HEK293T (cell line): Measurements from ENCODE around the gene GLT8D1.

Source experiments
- CTCF ChIA-PET: fragments of 350-600 bp; formaldehyde crosslinking; extraction: SDS; loops from one replicate; lab custom pipeline; 2021; ENCODE audit warnings: antibody characterized with exemption, inconsistent platforms; lab: Yijun Ruan, JAX
- POLR2A ChIA-PET: fragments of 350-600 bp; formaldehyde crosslinking; extraction: SDS; loops from one replicate; lab custom pipeline; 2020; ENCODE audit warnings: antibody characterized with exemption, inconsistent platforms; lab: Yijun Ruan, JAX
- DNase-seq: peaks from one replicate; pipeline ENCODE4 v3.0.0; 2012; ENCODE audit warnings: mixed read lengths; ENCODE audit errors: extremely low spot score
- ARNT ChIP-seq: fragments of 450-650 bp; IDR thresholded peaks from 2 replicates; pipeline ENCODE4 v1.6.1; 2017; ENCODE audit warnings: mild to moderate bottlenecking
- BHLHE40 ChIP-seq: fragments of 450-650 bp; IDR thresholded peaks from 2 replicates; pipeline ENCODE4 v1.6.1; 2016; ENCODE audit warnings: mild to moderate bottlenecking, moderate library complexity, borderline replicate concordance
- CTBP1 ChIP-seq: fragments of 450-650 bp; IDR thresholded peaks from 2 replicates; pipeline ENCODE4 v1.6.1; 2016; ENCODE audit warnings: borderline replicate concordance
- ELF4 ChIP-seq: fragments of 450-650 bp; IDR thresholded peaks from 2 replicates; pipeline ENCODE4 v1.6.1; 2017; ENCODE audit warnings: antibody characterized with exemption
- FOXA1 ChIP-seq: fragments of 450-650 bp; IDR thresholded peaks from 2 replicates; pipeline ENCODE4 v1.6.1; 2016; ENCODE audit warnings: mild to moderate bottlenecking
- FOXK2 ChIP-seq: fragments of 450-650 bp; IDR thresholded peaks from 2 replicates; pipeline ENCODE4 v1.6.1; 2016; ENCODE audit warnings: mild to moderate bottlenecking
- FOXM1 ChIP-seq: fragments of 450-650 bp; IDR thresholded peaks from 2 replicates; pipeline ENCODE4 v1.6.1; 2017; ENCODE audit warnings: mild to moderate bottlenecking, borderline replicate concordance
- HDGF ChIP-seq: fragments of 450-650 bp; IDR thresholded peaks from 2 replicates; pipeline ENCODE4 v1.6.1; 2017; ENCODE audit warnings: antibody characterized with exemption, borderline replicate concordance
- L3MBTL2 ChIP-seq: fragments of 450-650 bp; conservative IDR thresholded peaks from 2 replicates; pipeline ENCODE4 v1.6.1; 2016; ENCODE audit warnings: mild to moderate bottlenecking
- LEF1 ChIP-seq: fragments of 450-650 bp; IDR thresholded peaks from 2 replicates; pipeline ENCODE4 v1.6.1; 2017; ENCODE audit warnings: mild to moderate bottlenecking, borderline replicate concordance
- NFRKB ChIP-seq: fragments of 450-650 bp; IDR thresholded peaks from 2 replicates; pipeline ENCODE4 v1.6.1; 2016; ENCODE audit warnings: mild to moderate bottlenecking, moderate library complexity
- SP1 ChIP-seq: fragments of 450-650 bp; IDR thresholded peaks from 2 replicates; pipeline ENCODE4 v1.6.1; 2017
- SUZ12 ChIP-seq: fragments of 450-650 bp; IDR thresholded peaks from 2 replicates; pipeline ENCODE4 v1.6.1; 2016; ENCODE audit warnings: mild to moderate bottlenecking
- TARDBP ChIP-seq: fragments of 450-650 bp; IDR thresholded peaks from 2 replicates; pipeline ENCODE4 v1.6.1; 2016
- ZNF384 ChIP-seq: fragments of 450-650 bp; IDR thresholded peaks from 2 replicates; pipeline ENCODE4 v1.6.1; 2016
- TF ChIP-seq, protein P1 (sequence below): fragments of 450-650 bp; IDR thresholded peaks from 2 replicates; pipeline ENCODE4 v1.6.1; 2016

The GLT8D1 gene

DNA sequence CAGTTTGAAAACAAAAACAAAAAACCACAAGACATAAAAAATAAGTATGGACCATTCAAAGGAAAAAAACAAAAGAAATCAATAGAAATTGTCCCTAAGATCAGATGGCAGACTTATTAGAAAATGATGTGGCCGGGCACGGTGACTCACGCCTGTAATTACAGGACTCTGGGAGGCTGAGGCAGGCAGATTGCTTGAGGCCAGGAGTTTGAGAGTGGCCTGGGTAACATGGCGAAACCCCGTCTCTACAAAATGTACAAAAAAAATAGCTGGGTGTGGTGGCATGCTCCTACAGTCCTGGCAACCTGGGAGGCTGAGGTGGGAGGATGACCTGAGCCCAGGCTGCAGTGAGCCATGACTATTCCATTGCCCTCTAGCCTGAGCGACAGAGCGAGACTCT, 16.9 kb upstream of the GLT8D1 start:
- no peak for TF ChIP-seq FOXM1
- no peak for TF ChIP-seq L3MBTL2
- TF ChIP-seq HDGF, result no peak
- ChIA-PET CTCF (no interaction called here), POLR2A (interaction anchor here (0.7 kb wide), 1 partner anchor 17 kb away, joined by 3 read pairs; the partner anchor contains the start of genes GLT8D1 and SPCS1)
- no peak for DNase-seq

DNA sequence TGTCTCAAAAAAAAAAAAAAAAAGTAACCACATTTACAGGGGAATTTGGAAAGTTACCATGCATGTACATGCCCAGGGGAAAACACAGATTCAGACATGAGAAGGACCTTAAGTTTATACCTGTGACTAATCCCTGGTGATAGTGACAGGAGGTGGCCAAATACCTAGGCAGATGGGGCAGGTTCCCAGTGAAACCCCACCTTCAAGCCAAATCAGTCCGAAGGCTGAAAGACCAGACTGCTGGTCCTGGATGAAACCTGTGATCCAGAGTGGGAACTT, 16.1 kb upstream of the GLT8D1 start:
- ChIA-PET POLR2A (no interaction called here), CTCF (no interaction called here)
- TF ChIP-seq L3MBTL2 (no peak), TARDBP (no peak), FOXM1 (no peak), FOXK2 (no peak), ARNT (no peak), BHLHE40 (no peak), SUZ12 (no peak), ELF4 (no peak), HDGF (no peak), SP1 (no peak), LEF1 (no peak)
- DNase-seq, result no peak

DNA sequence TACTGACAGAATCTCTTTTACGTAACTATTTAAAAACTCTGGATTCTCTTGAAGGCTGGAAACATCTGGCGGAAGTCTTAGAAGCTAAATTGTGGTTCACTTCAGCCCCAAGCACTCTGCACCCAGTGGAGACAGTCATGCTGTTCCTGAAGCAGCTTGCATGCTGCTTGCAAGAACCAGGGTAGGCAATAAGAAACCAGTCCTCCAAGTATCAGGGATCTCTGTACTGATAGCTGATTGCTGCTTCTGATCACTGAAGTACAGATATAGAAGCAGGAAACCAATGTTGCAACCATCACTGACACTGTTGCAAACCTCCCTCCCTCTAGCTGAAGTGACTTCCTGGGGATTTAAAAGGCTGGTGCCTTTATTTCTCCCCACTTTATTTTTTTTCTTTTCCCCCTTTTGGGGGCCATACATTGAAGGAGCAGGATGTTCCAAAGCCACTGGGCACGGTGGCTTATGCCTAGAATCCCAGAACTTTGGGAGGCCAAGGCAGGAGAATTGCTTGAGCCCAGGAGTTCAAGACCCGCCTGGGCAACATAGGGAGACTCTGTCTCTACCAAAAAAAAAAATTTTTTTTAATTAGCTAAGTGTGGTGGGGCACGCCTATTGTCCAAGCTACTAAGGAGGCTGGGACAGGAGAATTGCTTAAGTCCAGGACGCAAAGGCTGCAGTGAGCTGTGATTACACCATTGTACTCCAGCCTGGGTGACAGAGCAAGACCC, 15.6 kb upstream of the GLT8D1 start:
- ChIA-PET CTCF (no interaction called here), POLR2A (no interaction called here)
- TF ChIP-seq ELF4 (no peak), TARDBP (no peak), BHLHE40 (no peak), L3MBTL2 (no peak), FOXM1 (no peak), FOXA1 (no peak), FOXK2 (no peak), LEF1 (no peak), ARNT (no peak), SUZ12 (no peak), SP1 (no peak), NFRKB (no peak), ZNF384 (no peak), HDGF (no peak)
- TF ChIP-seq, protein P1, sequence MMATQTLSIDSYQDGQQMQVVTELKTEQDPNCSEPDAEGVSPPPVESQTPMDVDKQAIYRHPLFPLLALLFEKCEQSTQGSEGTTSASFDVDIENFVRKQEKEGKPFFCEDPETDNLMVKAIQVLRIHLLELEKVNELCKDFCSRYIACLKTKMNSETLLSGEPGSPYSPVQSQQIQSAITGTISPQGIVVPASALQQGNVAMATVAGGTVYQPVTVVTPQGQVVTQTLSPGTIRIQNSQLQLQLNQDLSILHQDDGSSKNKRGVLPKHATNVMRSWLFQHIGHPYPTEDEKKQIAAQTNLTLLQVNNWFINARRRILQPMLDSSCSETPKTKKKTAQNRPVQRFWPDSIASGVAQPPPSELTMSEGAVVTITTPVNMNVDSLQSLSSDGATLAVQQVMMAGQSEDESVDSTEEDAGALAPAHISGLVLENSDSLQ, result no peak
- no peak for DNase-seq

DNA sequence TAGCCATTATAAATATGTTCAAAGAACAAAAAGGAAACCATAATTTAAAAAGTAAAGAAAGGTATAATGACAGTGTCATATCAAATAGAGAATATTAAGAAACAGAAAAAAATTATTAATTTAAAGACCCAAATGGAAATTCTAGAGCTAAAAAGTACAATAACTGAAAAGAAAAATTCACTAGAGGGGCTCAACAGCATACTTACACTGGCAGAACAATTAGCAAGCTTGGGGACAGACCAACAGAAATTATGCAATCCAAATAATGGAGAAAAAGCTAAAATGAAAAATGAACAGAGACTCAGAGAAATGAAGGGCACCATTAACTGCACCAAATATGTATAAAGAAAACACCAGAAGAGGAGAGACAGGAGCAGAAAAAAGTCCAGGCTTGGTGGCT, 14.0 kb upstream of the GLT8D1 start:
- POLR2A ChIA-PET, result no interaction called here
- no peak for DNase-seq
- CTCF ChIA-PET, result no interaction called here
- TF ChIP-seq NFRKB, result no peak
- TF ChIP-seq LEF1, result no peak
- no peak for TF ChIP-seq SP1
- TF ChIP-seq FOXA1, result no peak
- TF ChIP-seq SUZ12, result no peak
- no peak for TF ChIP-seq FOXK2

DNA sequence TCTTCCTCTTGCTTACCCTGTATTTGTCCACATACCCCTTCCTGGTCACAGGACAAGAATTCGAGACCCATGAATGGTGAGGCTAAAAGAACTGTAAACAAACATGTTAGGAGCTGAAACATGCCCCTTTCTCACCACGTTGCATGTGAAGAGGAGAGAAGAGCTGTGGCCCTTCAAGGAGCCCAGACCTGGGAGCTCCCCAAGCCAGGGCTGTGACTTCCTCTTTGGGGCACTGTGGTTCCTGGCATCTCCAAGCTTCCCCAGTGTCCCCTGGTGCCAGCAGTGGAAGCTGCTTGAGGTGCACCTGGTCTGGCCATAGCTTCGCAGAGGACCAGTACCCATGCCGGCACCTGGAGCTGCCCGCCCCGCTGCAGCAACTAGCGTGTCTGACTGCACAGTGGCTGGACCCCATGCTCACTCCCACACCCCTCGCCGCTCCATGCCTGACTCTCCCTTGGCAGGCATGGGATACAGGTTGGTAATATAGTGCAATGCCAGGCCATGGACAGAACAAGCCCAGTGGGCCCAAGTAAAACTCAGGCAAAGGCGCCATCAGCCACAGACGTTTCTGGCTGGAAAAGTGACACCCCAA, 10.2 kb upstream of the GLT8D1 start:
- DNase-seq, result no peak
- CTCF ChIA-PET, result no interaction called here
- TF ChIP-seq HDGF (no peak), ELF4 (no peak), BHLHE40 (no peak), FOXM1 (no peak), NFRKB (no peak), CTBP1 (no peak)
- POLR2A ChIA-PET, result interaction anchor here (0.9 kb wide), 1 partner anchor 10 kb away, joined by 3 read pairs; the partner anchor contains the start of genes GLT8D1 and SPCS1

DNA sequence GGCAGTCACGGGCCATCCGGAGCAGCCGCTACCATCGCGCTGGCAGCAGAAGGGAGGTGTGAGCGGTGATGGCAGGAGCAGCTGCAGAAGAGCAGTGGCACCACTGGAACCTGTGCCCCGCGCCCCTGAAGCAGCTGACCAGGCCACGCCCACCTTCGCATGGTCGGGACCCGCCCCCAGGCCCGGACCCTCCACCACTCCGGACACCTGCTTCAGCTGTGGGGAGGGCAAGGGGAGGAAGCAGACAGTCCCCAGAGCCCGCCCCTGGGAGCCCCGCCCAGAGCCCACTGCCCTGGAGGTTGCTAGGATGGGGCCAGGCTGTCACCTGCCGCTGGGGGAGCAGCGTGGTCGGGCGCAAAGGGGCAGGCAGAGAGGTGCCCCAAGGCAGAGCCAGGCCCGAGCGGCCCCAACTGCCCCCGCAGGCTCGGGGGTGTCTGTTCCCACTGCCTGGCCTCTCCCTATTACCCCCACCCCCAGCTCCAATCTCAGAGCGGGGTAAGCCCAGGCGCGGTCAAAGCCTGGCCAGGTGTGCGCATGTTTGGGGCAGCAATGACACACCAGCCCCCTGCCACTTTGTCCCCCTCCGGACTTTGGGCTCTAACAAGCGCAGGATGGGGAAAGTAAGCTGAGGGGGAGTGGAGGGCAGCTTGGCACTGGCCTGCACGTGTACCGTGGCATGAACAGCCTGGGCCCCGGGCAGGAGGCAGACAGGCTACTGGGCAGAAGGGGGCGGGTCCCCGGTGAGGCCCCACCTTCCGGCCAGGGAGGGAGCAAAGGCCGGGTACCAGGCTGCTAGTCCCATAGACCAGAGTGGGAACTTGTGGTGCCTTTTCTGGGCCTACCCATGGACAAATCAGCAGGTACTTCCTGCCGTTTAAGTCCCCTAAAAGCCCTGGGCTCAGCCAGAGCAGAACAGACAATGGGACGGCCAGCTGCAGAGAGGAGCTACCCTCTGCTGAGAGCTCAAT, 9.0 kb upstream of the GLT8D1 start:
- DNase-seq, result no peak
- ChIA-PET POLR2A (interaction anchor here (0.9 kb wide), 1 partner anchor 9 kb away, joined by 3 read pairs; the partner anchor contains the start of genes GLT8D1 and SPCS1), CTCF (no interaction called here)
- TF ChIP-seq LEF1 (no peak), NFRKB (no peak), SP1 (no peak), CTBP1 (no peak), FOXK2 (no peak), FOXM1 (no peak), L3MBTL2 (no peak), TARDBP (no peak), HDGF (no peak), FOXA1 (no peak), ARNT (no peak), ZNF384 (no peak), ELF4 (no peak), BHLHE40 (no peak)
- TF ChIP-seq, protein P1, result no peak
